C4-2B (cell line): Measurements from ENCODE around the gene MRPL14.

ENCODE experiments used
- CTCF ChIP-seq: fragments of 450-650 bp; conservative IDR thresholded peaks from 2 replicates; pipeline ENCODE4 v1.5.1; 2017; ENCODE audit warnings: mild to moderate bottlenecking
- ZFX ChIP-seq: fragments of 450-650 bp; IDR thresholded peaks from 2 replicates; pipeline ENCODE4 v1.6.1; 2017

- TF ChIP-seq CTCF (no peak; the same call in 1 of the 2 replicates), ZFX (no peak)
These were observed 1.0 kb upstream of the MRPL14 start for GRCh38 chr6:44128020-44128917.
